CD8-positive, alpha-beta memory T cell (primary cell): ENCODE results near the gene LSM12. TPM values are rescaled to one million over a fixed set of nuclear protein-coding genes. Genes with fewer than 3 reads are reported as not detected.
"Not testable (repeated sequence)": the region's sequence is repeated elsewhere in the genome, so short reads cannot be mapped to it uniquely, and the experiment has no call there.

ENCODE experiments used
- CTCF ChIA-PET: fragments of 350-600 bp; sonication (Branson Sonifier 250); formaldehyde crosslinking; loops from one replicate; lab custom pipeline; 2021; ENCODE audit warnings: antibody characterized with exemption; lab: Charles Lee
- POLR2A ChIA-PET: fragments of 350-600 bp; sonication (Branson Sonifier 250); formaldehyde crosslinking; loops from one replicate; lab custom pipeline; 2021; ENCODE audit warnings: antibody characterized with exemption; lab: Charles Lee
- DNase-seq, 5 donors: peaks; one replicate each; pipeline versions ENCODE4 v3.0.0 to v3.0.0-alpha.2; 2020 to 2022; ENCODE audit warnings: mixed read lengths in 1 of 5
- H3K27ac ChIP-seq: one replicate; pipeline ENCODE4 v1.7.0; 2013; ENCODE audit warnings: low read depth, mild to moderate bottlenecking, low read length, moderate library complexity
- H3K27me3 ChIP-seq: 2 replicates; pipeline ENCODE4 v1.7.0; 2013; ENCODE audit warnings: low read length, mild to moderate bottlenecking; ENCODE audit not compliant: insufficient read depth, poor library complexity, severe bottlenecking
- H3K36me3 ChIP-seq: 2 replicates; pipeline ENCODE4 v1.7.0; 2013; ENCODE audit warnings: mild to moderate bottlenecking, low read length, moderate library complexity; ENCODE audit not compliant: insufficient read depth
- H3K4me1 ChIP-seq: 2 replicates; pipeline ENCODE4 v1.7.0; 2013; ENCODE audit warnings: mild to moderate bottlenecking, low read length, moderate library complexity; ENCODE audit not compliant: insufficient read depth
- H3K4me3 ChIP-seq: 2 replicates; pipeline ENCODE4 v1.7.0; 2013; ENCODE audit warnings: mild to moderate bottlenecking, low read length
- H3K9me3 ChIP-seq: 2 replicates; pipeline ENCODE4 v1.7.0; 2013; ENCODE audit warnings: mild to moderate bottlenecking, low read length
- H3K27ac Mint-ChIP-seq, 8 donors: one replicate each; pipeline ENCODE4 v1.8.0; 2020 to 2021; ENCODE audit warnings: mixed read lengths in 8 of 8, mild to moderate bottlenecking in 6 of 8, inconsistent platforms in 3 of 8, moderate library complexity in 3 of 8
- H3K27me3 Mint-ChIP-seq, 2 donors: one replicate each; pipeline ENCODE4 v1.8.0; 2020 to 2021; ENCODE audit warnings: mixed read lengths in 2 of 2, mild to moderate bottlenecking in 1 of 2, moderate library complexity in 1 of 2
- H3K36me3 Mint-ChIP-seq, 3 donors: one replicate each; pipeline ENCODE4 v1.8.0; 2020 to 2021; ENCODE audit warnings: mixed read lengths in 3 of 3, inconsistent platforms in 1 of 3, mild to moderate bottlenecking in 1 of 3
- H3K4me1 Mint-ChIP-seq, 3 donors: one replicate each; pipeline ENCODE4 v1.8.0; 2020 to 2021; ENCODE audit warnings: mixed read lengths in 3 of 3, inconsistent platforms in 1 of 3, mild to moderate bottlenecking in 1 of 3
- H3K4me3 Mint-ChIP-seq, 7 donors: one replicate each; pipeline ENCODE4 v1.8.0; 2020 to 2021; ENCODE audit warnings: mixed read lengths in 7 of 7, mild to moderate bottlenecking in 6 of 7, moderate library complexity in 4 of 7, inconsistent platforms in 2 of 7
- H3K9me3 Mint-ChIP-seq, 5 donors: one replicate each; pipeline ENCODE4 v1.8.0; 2020 to 2022; ENCODE audit warnings: mixed read lengths in 5 of 5, mild to moderate bottlenecking in 3 of 5, moderate library complexity in 2 of 5, inconsistent platforms in 1 of 5
- polyA plus RNA-seq: library from polyadenylated mRNA; unstranded; fragments of 300-500 nt; fragmentation: Illumina TruSeq; gene quantifications from one replicate; pipeline ENCODE4 v1.2.3, GENCODE V29; 2021
- total RNA-seq, 2 experiments: library from RNA; stranded (reverse); gene quantifications; one replicate each; pipeline ENCODE4 v1.2.3, GENCODE V29; 2021

The LSM12 gene
- total and polyA plus RNA-seq, 3 experiments from 2014 or later = 79.9 to 81.9 (median 80.7) TPM

- Mint-ChIP-seq H3K4me3 (peak overlapping the region in 1 of 7 donors; percentile 18), H3K27ac (peak overlapping the region in 1 of 8 donors; percentile 37), H3K27me3 (peaks cover 11 to 19% of the 10 kb centered on the region in 2 donors), H3K4me1 (peaks cover 0 to 9% (median 0%) of the 10 kb centered on the region in 3 donors), H3K36me3 (peaks cover 0 to 2% (median 0%) of the 10 kb centered on the region in 3 donors), H3K9me3 (no peaks in the 10 kb centered on the region)
- Histone ChIP-seq H3K4me1 (peaks cover 6% of the 10 kb centered on the region), H3K9me3 (no peaks in the 10 kb centered on the region), H3K27ac (no peak overlapping the region), H3K4me3 (no peak overlapping the region), H3K36me3 (no peaks in the 10 kb centered on the region), H3K27me3 (peaks cover 4% of the 10 kb centered on the region)
- no peak for DNase-seq
- ChIA-PET POLR2A (no interaction called here), CTCF (no interaction called here)
These were observed 67.4 kb downstream of the LSM12 start for GRCh38 chr17:43999024-43999423.

- Mint-ChIP-seq H3K27me3 (peaks cover 10 to 19% of the 10 kb centered on the region in 2 donors), H3K27ac (no peak overlapping the region), H3K4me1 (peaks cover 0 to 8% (median 0%) of the 10 kb centered on the region in 3 donors), H3K4me3 (no peak overlapping the region), H3K9me3 (no peaks in the 10 kb centered on the region), H3K36me3 (peaks cover 0 to 2% (median 0%) of the 10 kb centered on the region in 3 donors)
- Histone ChIP-seq H3K27me3 (peaks cover 4% of the 10 kb centered on the region), H3K4me3 (no peak overlapping the region), H3K36me3 (no peaks in the 10 kb centered on the region), H3K4me1 (peaks cover 6% of the 10 kb centered on the region), H3K9me3 (no peaks in the 10 kb centered on the region), H3K27ac (no peak overlapping the region)
- ChIA-PET POLR2A (interaction anchor here (0.7 kb wide), 1 partner anchor 55 kb away, joined by 6 read pairs; no protein-coding TSS in a partner anchor), CTCF (interaction anchor here (0.8 kb wide), 1 partner anchor 8 kb away, joined by 3 read pairs; no protein-coding TSS in a partner anchor)
- no peak for DNase-seq
These were observed 67.9 kb downstream of the LSM12 start for GRCh38 chr17:43998552-43998951.

- H3K27ac ChIP-seq, CTCF ChIA-PET, POLR2A ChIA-PET, H3K36me3 ChIP-seq, DNase-seq, H3K4me3 Mint-ChIP-seq, H3K4me3 ChIP-seq, H3K4me1 Mint-ChIP-seq, H3K4me1 ChIP-seq, H3K9me3 ChIP-seq, H3K27me3 ChIP-seq, H3K9me3 Mint-ChIP-seq, H3K36me3 Mint-ChIP-seq: not testable (repeated sequence)
- H3K27me3 Mint-ChIP-seq = peaks cover 13 to 19% of the 10 kb centered on the region in 2 donors
- peak overlapping the region in 1 of 8 donors; percentile 19 for H3K27ac Mint-ChIP-seq
These were observed 69.3 kb downstream of the LSM12 start for GRCh38 chr17:43997180-43997579.

GRCh38 chr17:43995150-43995471 is 71.4 kb downstream of the LSM12 start:
- CTCF ChIA-PET = interaction anchor here (1.7 kb wide), 1 partner anchor 51 kb away, joined by 7 read pairs; no protein-coding TSS in a partner anchor
- no peaks in the 10 kb centered on the region for H3K9me3 Mint-ChIP-seq
- no peak for DNase-seq
- H3K4me1 Mint-ChIP-seq = peaks cover 0 to 8% (median 0%) of the 10 kb centered on the region in 3 donors
- no peak overlapping the region for H3K27ac Mint-ChIP-seq
- peaks cover 0 to 2% (median 0%) of the 10 kb centered on the region in 3 donors for H3K36me3 Mint-ChIP-seq
- Histone ChIP-seq H3K4me3 (no peak overlapping the region), H3K4me1 (peaks cover 6% of the 10 kb centered on the region), H3K27ac (no peak overlapping the region), H3K9me3 (no peaks in the 10 kb centered on the region), H3K36me3 (no peaks in the 10 kb centered on the region), H3K27me3 (peaks cover 4% of the 10 kb centered on the region)
- POLR2A ChIA-PET = interaction anchor here (0.7 kb wide), 1 partner anchor 12 kb away, joined by 8 read pairs; no protein-coding TSS in a partner anchor
- H3K27me3 Mint-ChIP-seq = peaks cover 16 to 23% of the 10 kb centered on the region in 2 donors
- H3K4me3 Mint-ChIP-seq = peak overlapping the region in 2 of 7 donors; percentile 32

- Mint-ChIP-seq H3K4me3 (peak overlapping the region in 4 of 7 donors; percentile 19 to 54 (median 30)), H3K4me1 (peaks cover 0 to 8% (median 0%) of the 10 kb centered on the region in 3 donors), H3K9me3 (no peaks in the 10 kb centered on the region), H3K27me3 (peaks cover 16 to 23% of the 10 kb centered on the region in 2 donors), H3K36me3 (peaks cover 0 to 2% (median 0%) of the 10 kb centered on the region in 3 donors), H3K27ac (no peak overlapping the region)
- Histone ChIP-seq H3K27ac (no peak overlapping the region), H3K9me3 (no peaks in the 10 kb centered on the region), H3K36me3 (no peaks in the 10 kb centered on the region), H3K4me3 (no peak overlapping the region), H3K27me3 (peaks cover 4% of the 10 kb centered on the region), H3K4me1 (peaks cover 6% of the 10 kb centered on the region)
- CTCF ChIA-PET = interaction anchor here (0.8 to 1.7 kb wide), 3 partner anchors 11 to 84 kb away, joined by 3 to 7 read pairs (median 4); no protein-coding TSS in a partner anchor
- POLR2A ChIA-PET = no interaction called here
- DNase-seq = peak; percentile 42 to 76 (median 59)
These were observed 72.0 kb downstream of the LSM12 start for GRCh38 chr17:43994272-43995149.

- Mint-ChIP-seq H3K4me1 (peaks cover 0 to 8% (median 0%) of the 10 kb centered on the region in 3 donors), H3K36me3 (peaks cover 0 to 2% (median 0%) of the 10 kb centered on the region in 3 donors), H3K27ac (no peak overlapping the region), H3K4me3 (no peak overlapping the region), H3K27me3 (peaks cover 22 to 30% of the 10 kb centered on the region in 2 donors), H3K9me3 (no peaks in the 10 kb centered on the region)
- POLR2A ChIA-PET = interaction anchor here (0.6 kb wide), 1 partner anchor 115 kb away, joined by 3 read pairs; no protein-coding TSS in a partner anchor
- DNase-seq = no peak
- Histone ChIP-seq H3K4me1 (peaks cover 6% of the 10 kb centered on the region), H3K27me3 (peaks cover 4% of the 10 kb centered on the region), H3K36me3 (no peaks in the 10 kb centered on the region), H3K4me3 (no peak overlapping the region), H3K27ac (no peak overlapping the region), H3K9me3 (no peaks in the 10 kb centered on the region)
- CTCF ChIA-PET = interaction anchor here (1.0 kb wide), 1 partner anchor 48 kb away, joined by 3 read pairs; no protein-coding TSS in a partner anchor
These were observed 73.8 kb downstream of the LSM12 start for GRCh38 chr17:43992641-43993040.

- no peaks in the 10 kb centered on the region for H3K36me3 Mint-ChIP-seq
- H3K4me3 ChIP-seq = no peak overlapping the region
- H3K9me3 Mint-ChIP-seq = no peaks in the 10 kb centered on the region
- H3K4me1 ChIP-seq = peaks cover 3% of the 10 kb centered on the region
- ChIA-PET CTCF (no interaction called here), POLR2A (no interaction called here)
- H3K4me3 Mint-ChIP-seq = no peak overlapping the region
- peaks cover 22 to 48% of the 10 kb centered on the region in 2 donors for H3K27me3 Mint-ChIP-seq
- DNase-seq = no peak
- peaks cover 11% of the 10 kb centered on the region for H3K27me3 ChIP-seq
- H3K4me1 Mint-ChIP-seq = peaks cover 0 to 4% (median 3%) of the 10 kb centered on the region in 3 donors
- H3K27ac ChIP-seq = no peak overlapping the region
- no peak overlapping the region for H3K27ac Mint-ChIP-seq
- no peaks in the 10 kb centered on the region for H3K9me3 ChIP-seq
- no peaks in the 10 kb centered on the region for H3K36me3 ChIP-seq
These were observed 78.2 kb downstream of the LSM12 start for GRCh38 chr17:43988301-43988700.
